GM19372 (cell line): ENCODE measurements around the gene CNPY1.
"Not testable (repeated sequence)": the region's sequence is repeated elsewhere in the genome, so short reads cannot be mapped to it uniquely, and the experiment has no call there.

ENCODE experiments used
- ATAC-seq: cut with Tn5 transposase; IDR thresholded peaks from one replicate; pipeline ENCODE4 v1.9.1; 2021; ENCODE audit warnings: mild to moderate bottlenecking, low read depth, moderate library complexity; ENCODE audit not compliant: unreplicated experiment

Gene CNPY1

GRCh38 chr7:155579565-155579964 lies 33.2 kb upstream of the CNPY1 start:
- no peak for ATAC-seq

DNA sequence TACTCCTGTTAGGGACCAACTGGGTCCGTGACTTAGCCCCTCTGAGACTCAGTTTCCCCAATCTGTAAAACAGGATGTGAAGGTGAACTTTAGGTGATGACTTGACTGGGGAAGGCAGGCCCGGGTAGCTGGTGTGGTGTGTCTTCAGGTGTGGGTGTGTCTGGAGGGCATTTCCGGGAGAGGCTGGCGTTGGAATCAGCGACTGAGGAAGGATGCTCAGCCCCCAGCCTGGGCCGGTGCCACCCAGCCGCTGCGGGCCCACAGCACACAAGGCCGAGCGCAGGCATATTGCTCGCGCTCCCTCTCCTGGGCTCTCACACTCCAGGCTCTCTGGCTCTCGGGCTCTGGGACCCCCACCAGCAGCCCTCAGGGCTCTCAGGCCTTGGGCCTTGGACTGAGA lies 31.7 kb upstream of the CNPY1 start:
- no peak for ATAC-seq

DNA sequence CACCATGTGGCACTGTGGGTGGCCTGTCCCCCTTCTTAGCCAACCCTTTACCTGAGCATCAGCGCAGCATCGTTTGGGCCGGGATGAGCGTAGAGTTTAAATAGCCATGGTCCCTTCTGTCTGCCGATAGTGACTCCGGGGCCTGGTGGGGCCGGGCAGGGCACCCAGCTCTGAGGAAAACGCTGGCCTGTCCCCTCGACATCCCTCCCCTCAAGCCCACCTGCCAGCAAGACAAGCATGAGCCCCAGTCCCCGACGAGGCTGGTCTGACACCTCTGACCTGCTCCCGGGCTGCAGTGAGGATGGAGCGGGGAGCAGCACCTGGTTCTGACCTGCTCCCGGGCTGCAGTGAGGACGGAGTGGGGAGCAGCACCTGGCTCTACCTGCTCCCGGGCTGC lies 31.1 kb upstream of the CNPY1 start:
- no peak for ATAC-seq

DNA sequence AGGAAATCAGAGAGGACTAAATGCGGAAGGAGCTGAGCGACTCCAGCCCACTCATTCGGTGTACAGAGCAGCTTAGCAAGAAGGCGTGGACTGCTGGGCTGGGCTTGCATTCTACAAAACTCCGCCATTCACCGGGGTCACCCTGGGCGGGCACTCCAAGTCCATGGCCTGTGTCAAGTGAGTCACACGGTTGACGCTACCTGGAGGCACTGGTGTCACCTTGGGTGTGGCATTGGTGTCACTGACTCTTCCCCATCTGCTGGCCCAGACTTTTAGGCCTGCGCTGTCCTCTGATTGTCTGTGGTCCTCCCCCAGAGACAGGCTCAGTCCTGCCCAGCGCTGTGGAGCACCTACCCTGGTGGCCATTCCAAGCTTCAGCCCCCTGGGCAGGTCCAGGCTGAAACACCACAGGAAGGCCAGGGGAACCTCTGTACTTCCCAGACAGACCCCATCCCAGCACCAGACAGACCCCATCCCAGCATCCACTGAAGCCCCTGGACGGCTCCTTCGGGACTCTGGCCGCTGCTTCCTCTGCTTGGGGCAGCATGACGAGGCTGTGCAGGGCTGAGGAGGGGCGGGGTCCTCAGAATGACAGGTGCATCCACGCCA lies 30.6 kb upstream of the CNPY1 start:
- ATAC-seq = no peak

- no peak for ATAC-seq
Observed at GRCh38 chr7:155576416-155576815, 30.1 kb upstream of the CNPY1 start.

GRCh38 chr7:155574556-155575290 lies 28.4 kb upstream of the CNPY1 start:
- no peak for ATAC-seq

GRCh38 chr7:155571581-155572345 lies 25.4 kb upstream of the CNPY1 start:
- ATAC-seq = no peak

DNA sequence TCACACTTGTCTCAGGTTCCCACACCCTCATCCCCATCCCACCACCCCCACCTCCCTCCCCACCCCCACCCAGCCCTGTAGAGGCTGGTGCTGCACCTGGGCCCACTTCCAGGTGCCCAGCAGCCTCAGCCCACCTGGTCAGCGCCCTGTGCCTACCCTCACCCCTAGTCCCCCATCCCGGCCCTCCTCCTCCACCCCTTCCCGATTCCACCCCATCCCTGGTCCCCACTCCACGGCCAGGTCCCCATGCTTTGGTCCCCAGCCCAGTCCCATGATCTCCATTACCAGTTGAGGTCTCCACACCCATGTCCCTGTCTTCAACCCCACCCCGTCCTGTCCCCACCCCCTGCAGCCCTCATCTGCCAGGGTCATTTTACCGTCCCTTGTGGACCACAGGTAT lies 24.6 kb upstream of the CNPY1 start:
- no peak for ATAC-seq

- ATAC-seq = no peak
Observed at GRCh38 chr7:155570171-155570958, 24.0 kb upstream of the CNPY1 start.

DNA sequence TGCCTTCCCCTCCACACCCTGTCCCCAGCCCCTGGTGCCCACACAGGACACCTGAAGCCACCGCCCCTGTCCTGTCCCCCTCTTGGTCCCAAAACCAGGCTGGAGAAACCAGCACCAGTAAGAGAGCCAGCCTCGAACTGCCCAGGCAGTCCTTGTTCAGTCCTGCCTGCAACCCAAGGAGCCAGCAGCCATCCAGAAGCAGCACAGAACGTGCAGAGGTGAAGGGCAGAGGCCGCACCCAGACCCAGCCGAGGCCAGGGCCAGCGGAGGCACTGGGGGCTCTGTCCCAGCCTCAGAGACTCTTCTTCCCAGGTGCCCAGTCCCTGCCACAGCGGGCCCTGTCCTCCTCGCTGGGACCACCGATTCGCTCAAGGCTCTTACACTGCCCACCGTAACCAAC lies 23.3 kb upstream of the CNPY1 start:
- ATAC-seq = no peak

DNA sequence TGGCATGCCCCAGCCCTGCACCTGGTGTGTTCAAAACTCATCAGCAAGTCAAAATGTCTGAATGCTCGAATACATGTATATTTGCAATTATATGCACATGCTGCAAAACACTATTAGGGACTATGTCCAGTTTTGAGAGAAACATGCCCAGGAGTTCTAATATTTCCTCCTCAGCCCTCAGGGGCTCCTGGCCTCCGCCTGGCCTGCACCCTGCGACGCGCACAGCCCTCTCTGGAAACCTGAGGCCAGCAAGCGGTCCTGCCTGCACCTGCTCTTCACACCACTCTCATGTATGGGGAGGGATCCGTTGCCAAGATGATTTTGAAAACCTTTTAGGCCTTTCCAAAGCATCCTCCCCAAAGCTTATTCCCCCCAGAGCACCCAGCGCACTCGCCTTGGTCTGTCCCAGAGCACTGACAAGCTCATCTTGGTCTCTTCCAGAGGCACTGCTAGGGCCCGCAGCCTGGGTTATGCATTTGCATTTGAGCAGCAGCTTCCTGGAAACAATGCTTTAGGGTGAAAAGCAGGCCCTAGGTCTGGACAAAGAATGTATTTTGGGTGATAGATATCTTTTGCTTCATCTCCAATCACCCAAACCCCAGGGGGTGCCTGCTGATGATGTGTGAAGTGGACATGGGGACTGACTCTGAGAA lies 22.6 kb upstream of the CNPY1 start:
- no peak for ATAC-seq

DNA sequence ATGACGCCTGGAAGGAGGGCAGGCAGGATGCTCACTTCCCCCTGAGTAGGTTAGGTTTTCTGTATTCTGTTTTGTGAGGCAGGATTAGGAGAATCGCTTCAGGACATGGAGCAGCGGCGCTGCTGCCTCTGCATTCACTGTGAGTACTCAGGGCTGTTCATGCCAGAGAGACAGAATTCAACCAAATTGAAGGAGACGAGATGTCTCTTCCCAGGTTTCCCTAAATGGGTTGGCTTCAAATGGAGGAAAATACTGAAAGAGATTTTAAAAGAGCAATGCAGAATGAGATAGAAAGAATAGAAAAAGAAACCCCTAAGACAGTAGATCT lies 21.9 kb upstream of the CNPY1 start:
- ATAC-seq = no peak

GRCh38 chr7:155567646-155568332 lies 21.4 kb upstream of the CNPY1 start:
- no peak for ATAC-seq

GRCh38 chr7:155566011-155566836 lies 19.9 kb upstream of the CNPY1 start:
- ATAC-seq = no peak

- no peak for ATAC-seq
Observed at GRCh38 chr7:155565596-155565995, 19.2 kb upstream of the CNPY1 start.

DNA sequence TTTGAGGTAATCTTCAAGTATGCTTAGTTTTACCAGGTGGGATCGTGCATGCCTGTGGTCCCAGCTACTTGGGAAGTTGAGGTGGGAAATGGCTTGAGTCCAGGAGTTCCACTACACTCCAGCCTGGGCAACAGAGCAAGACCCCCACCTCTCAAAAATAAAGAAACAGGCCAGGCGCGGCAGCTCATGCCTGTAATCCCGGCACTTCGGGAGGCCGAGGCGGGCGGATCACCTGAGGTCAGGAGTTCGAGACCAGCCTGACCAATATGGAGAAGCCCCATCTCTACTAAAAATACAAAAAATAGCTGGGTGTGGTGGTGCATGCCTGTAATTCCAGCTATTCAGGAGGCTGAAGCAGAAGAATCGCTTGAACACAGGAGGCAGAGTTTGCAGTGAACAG lies 16.6 kb upstream of the CNPY1 start:
- not testable (repeated sequence) for ATAC-seq

DNA sequence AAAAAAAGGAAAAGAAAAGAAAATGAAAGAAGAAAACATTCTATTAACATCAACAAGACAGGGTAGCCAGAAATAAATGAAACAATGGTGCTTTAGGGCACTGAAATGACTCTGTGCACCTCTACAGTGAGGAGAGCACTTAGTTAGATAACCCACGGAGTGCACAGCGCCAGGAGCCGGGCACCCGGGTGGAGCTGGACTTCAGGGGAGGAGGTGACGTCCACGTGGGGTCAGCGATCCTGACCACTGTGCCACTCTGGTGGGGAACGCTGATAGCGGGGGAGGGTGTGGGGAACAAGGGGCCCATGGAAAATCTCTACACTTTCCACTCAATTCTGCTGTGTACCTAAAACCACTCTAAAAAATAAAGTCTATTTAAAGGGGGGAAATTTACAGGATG lies 15.7 kb upstream of the CNPY1 start:
- no peak for ATAC-seq

- no peak for ATAC-seq
Observed at GRCh38 chr7:155560982-155561686, 14.8 kb upstream of the CNPY1 start.
